Fibroblast of lung (primary cell): ENCODE results near the gene HAPLN1. TPM values are rescaled to one million over a fixed set of nuclear protein-coding genes. Genes with fewer than 3 reads are reported as not detected.

ENCODE experiments used
- DNase-seq, 2 donors: peaks; one replicate each; pipeline versions ENCODE4 v3.0.0 to v3.0.0-alpha.2; 2010; ENCODE audit warnings: low read depth in 2 of 2
- H2AFZ ChIP-seq: 2 replicates; pipeline ENCODE4 v1.5.1; 2012; ENCODE audit warnings: low read length, control low read depth, inconsistent platforms
- H3K27ac ChIP-seq: 2 replicates; pipeline ENCODE4 v1.5.1; 2011; ENCODE audit warnings: low read length, control low read depth; ENCODE audit not compliant: insufficient read depth
- H3K27me3 ChIP-seq: 2 replicates; pipeline ENCODE4 v1.5.1; 2011; ENCODE audit warnings: mild to moderate bottlenecking, low read length; ENCODE audit not compliant: control insufficient read depth, insufficient read depth
- H3K36me3 ChIP-seq: 2 replicates; pipeline ENCODE4 v1.5.1; 2011; ENCODE audit warnings: low read length; ENCODE audit not compliant: control insufficient read depth, insufficient read depth
- H3K4me1 ChIP-seq: 2 replicates; pipeline ENCODE4 v1.5.1; 2011; ENCODE audit warnings: low read length; ENCODE audit not compliant: control insufficient read depth, insufficient read depth; ENCODE audit errors: extremely low read depth
- H3K4me2 ChIP-seq: 2 replicates; pipeline ENCODE4 v1.5.1; 2011; ENCODE audit warnings: low read length, control low read depth; ENCODE audit not compliant: insufficient read depth; ENCODE audit errors: extremely low read depth
- H3K4me3 ChIP-seq, 4 experiments: fragments of 200-600 bp in 1 of 4; sonication (generic) in 1 of 4; replicated peaks in 1 of 4; 2 replicates each; pipeline ENCODE4 v1.5.1; 2011 to 2016; ENCODE audit warnings: low read length in 4 of 4, low read depth in 3 of 4, mild to moderate bottlenecking in 3 of 4, control low read depth in 2 of 4, inconsistent platforms in 1 of 4, mixed read lengths in 1 of 4; ENCODE audit not compliant: insufficient read depth in 1 of 4; ENCODE audit errors: control extremely low read depth in 1 of 4
- H3K79me2 ChIP-seq: 2 replicates; pipeline ENCODE4 v1.5.1; 2012; ENCODE audit warnings: mild to moderate bottlenecking, low read length, inconsistent platforms; ENCODE audit not compliant: control insufficient read depth, insufficient read depth
- H3K9ac ChIP-seq: 2 replicates; pipeline ENCODE4 v1.5.1; 2011; ENCODE audit warnings: mild to moderate bottlenecking, low read length, control low read depth; ENCODE audit not compliant: insufficient read depth
- H3K9me3 ChIP-seq: 2 replicates; pipeline ENCODE4 v1.5.1; 2012; ENCODE audit warnings: low read depth, low read length; ENCODE audit not compliant: control insufficient read depth, insufficient read depth
- H4K20me1 ChIP-seq: 2 replicates; pipeline ENCODE4 v1.5.1; 2011; ENCODE audit warnings: low read length; ENCODE audit not compliant: control insufficient read depth, insufficient read depth; ENCODE audit errors: extremely low read depth
- EZH2 ChIP-seq: IDR thresholded peaks from 2 replicates; pipeline ENCODE4 v1.5.1; 2012; ENCODE audit warnings: low read length, control low read depth, mild to moderate bottlenecking; ENCODE audit errors: missing control alignments
- polyA plus RNA-seq, 2 donors: library from polyadenylated mRNA; depleted of rRNA in 1 of 2; stranded (reverse) in 1 of 2; unstranded in 1 of 2; fragments of >200 nt; gene quantifications; 2 replicates each; pipeline ENCODE4 v1.2.1, GENCODE V29; 2011 to 2012; ENCODE audit warnings: missing spikeins in 1 of 2
- total RNA-seq: library from RNA; depleted of rRNA; stranded (reverse); fragments of >200 nt; gene quantifications from 2 replicates; pipeline ENCODE4 v1.2.1, GENCODE V29; 2014
- TF ChIP-seq, protein P1 (sequence below), 2 donors: IDR thresholded peaks in 1 of 2; conservative IDR thresholded peaks in 1 of 2; 1 replicate in 1 of 2; 2 replicates in 1 of 2; pipeline ENCODE4 v1.5.1; 2011 to 2012; ENCODE audit warnings: low read length in 2 of 2, control low read depth in 1 of 2, inconsistent platforms in 1 of 2, low read depth in 1 of 2, mild to moderate bottlenecking in 1 of 2

HAPLN1 gene
- total and polyA plus RNA-seq, 2 donors (not counting 1 experiment from before 2014, with no cell fraction given) = 0.17 to 7.7 TPM

DNA sequence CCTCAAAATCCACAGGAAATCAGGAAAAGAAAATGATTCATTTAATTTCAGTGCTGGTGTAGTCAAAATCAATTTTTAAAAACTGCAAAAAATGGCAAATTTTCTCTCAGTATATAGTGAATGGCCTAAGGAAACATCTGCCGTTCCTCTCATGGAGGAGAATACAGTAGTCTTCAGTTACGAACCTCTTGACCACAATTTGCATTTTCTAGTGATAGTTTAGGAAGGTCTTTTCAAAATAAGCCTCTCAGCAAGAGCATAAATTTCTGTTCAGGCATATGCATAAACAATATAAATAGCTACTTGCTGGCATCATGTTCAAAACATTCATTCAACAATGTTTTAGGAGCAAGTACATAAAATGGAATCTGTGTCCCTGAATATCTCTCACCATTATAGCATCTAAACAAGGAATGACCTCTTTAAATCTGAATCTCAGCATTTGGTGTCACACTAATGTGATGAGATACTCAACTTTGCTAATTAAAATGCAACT, 33.5 kb downstream of the HAPLN1 start:
- Histone ChIP-seq H3K27ac (no peak overlapping the region), H3K36me3 (no peaks in the 10 kb centered on the region)
- no peak for DNase-seq

DNA sequence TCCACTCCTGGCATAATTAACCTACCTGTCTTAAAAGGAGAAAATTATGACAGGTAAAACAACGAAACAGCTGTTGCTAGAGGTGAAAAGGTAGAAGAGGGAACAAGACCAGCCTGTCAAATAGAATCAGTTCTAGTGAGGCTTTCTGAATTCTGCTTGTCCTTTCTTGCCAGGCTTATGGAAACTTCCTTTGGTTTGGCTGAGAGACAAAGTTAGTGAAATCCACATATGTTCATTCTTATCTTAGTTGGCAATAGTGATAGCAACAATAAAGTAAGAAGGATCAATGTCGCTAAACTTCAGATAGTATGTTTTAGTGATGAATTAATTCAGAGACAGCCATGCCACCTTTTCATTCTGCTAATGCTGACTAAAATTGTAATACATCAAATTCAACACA, 34.4 kb downstream of the HAPLN1 start:
- no peaks in the 10 kb centered on the region for H3K79me2 ChIP-seq
- H3K4me3 ChIP-seq = no peak overlapping the region
- no peaks in the 10 kb centered on the region for H3K9me3 ChIP-seq
- DNase-seq = no peak
- no peak overlapping the region for H2AFZ ChIP-seq
- no peaks in the 10 kb centered on the region for H3K36me3 ChIP-seq
- no peaks in the 10 kb centered on the region for H3K27me3 ChIP-seq
- no peak overlapping the region for H3K9ac ChIP-seq
- H4K20me1 ChIP-seq = no peaks in the 10 kb centered on the region
- no peak for TF ChIP-seq EZH2
- TF ChIP-seq, protein P1, sequence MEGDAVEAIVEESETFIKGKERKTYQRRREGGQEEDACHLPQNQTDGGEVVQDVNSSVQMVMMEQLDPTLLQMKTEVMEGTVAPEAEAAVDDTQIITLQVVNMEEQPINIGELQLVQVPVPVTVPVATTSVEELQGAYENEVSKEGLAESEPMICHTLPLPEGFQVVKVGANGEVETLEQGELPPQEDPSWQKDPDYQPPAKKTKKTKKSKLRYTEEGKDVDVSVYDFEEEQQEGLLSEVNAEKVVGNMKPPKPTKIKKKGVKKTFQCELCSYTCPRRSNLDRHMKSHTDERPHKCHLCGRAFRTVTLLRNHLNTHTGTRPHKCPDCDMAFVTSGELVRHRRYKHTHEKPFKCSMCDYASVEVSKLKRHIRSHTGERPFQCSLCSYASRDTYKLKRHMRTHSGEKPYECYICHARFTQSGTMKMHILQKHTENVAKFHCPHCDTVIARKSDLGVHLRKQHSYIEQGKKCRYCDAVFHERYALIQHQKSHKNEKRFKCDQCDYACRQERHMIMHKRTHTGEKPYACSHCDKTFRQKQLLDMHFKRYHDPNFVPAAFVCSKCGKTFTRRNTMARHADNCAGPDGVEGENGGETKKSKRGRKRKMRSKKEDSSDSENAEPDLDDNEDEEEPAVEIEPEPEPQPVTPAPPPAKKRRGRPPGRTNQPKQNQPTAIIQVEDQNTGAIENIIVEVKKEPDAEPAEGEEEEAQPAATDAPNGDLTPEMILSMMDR (conservative IDR thresholded peaks at IDR 0.05 in 1 of 2, IDR thresholded peaks at IDR 0.05 in 1 of 2; ENCODE audit: low read depth in 1 of 2, low read length in 2 of 2) = no peak
- no peaks in the 10 kb centered on the region for H3K4me1 ChIP-seq
- no peak overlapping the region for H3K27ac ChIP-seq
- no peak overlapping the region for H3K4me2 ChIP-seq

More for the DNA sequence above, 33.5 kb downstream of the HAPLN1 start:
- Histone ChIP-seq H3K79me2 (no peaks in the 10 kb centered on the region), H3K4me1 (no peaks in the 10 kb centered on the region), H3K9me3 (no peaks in the 10 kb centered on the region), H4K20me1 (no peaks in the 10 kb centered on the region), H3K27me3 (no peaks in the 10 kb centered on the region), H3K9ac (no peak overlapping the region), H3K4me2 (no peak overlapping the region), H2AFZ (no peak overlapping the region), H3K4me3 (no peak overlapping the region)
- TF ChIP-seq EZH2 = no peak
- TF ChIP-seq, protein P1 (conservative IDR thresholded peaks at IDR 0.05 in 1 of 2, IDR thresholded peaks at IDR 0.05 in 1 of 2; ENCODE audit: low read depth in 1 of 2, low read length in 2 of 2) = no peak

DNA sequence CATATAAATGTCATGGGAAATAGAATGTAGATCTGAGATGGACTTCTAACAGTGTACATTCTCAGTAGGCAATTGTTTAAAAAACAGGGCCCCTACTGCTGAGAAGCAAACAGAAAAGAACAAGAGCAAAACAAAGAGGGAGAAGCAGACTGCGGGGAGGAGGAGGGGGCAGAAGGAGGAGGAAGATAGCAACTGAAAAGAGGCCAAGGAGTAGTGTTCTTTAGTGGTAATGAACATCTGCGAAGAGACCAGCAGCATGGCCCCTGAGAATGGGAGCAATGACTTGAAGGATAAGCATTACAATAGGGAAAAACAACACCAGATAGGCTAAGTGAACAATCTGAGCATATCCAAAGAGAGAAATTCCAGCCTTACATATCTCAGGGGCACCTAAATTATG, 36.8 kb downstream of the HAPLN1 start:
- Histone ChIP-seq H3K27me3 (no peaks in the 10 kb centered on the region), H3K79me2 (no peaks in the 10 kb centered on the region), H3K4me2 (no peak overlapping the region), H3K36me3 (no peaks in the 10 kb centered on the region), H3K27ac (no peak overlapping the region), H2AFZ (no peak overlapping the region), H3K9me3 (no peaks in the 10 kb centered on the region), H3K9ac (no peak overlapping the region), H3K4me3 (no peak overlapping the region), H4K20me1 (no peaks in the 10 kb centered on the region), H3K4me1 (no peaks in the 10 kb centered on the region)
- no peak for DNase-seq
- TF ChIP-seq, protein P1 (conservative IDR thresholded peaks at IDR 0.05 in 1 of 2, IDR thresholded peaks at IDR 0.05 in 1 of 2; ENCODE audit: low read depth in 1 of 2, low read length in 2 of 2) = no peak
- no peak for TF ChIP-seq EZH2
